ENCODE data around the gene VWA3B. TPM values are rescaled to one million over a fixed set of nuclear protein-coding genes. Genes with fewer than 3 reads are reported as not detected.

Gene VWA3B
- total RNA-seq, 1 experiment from 2014 or later: not detected

DNA sequence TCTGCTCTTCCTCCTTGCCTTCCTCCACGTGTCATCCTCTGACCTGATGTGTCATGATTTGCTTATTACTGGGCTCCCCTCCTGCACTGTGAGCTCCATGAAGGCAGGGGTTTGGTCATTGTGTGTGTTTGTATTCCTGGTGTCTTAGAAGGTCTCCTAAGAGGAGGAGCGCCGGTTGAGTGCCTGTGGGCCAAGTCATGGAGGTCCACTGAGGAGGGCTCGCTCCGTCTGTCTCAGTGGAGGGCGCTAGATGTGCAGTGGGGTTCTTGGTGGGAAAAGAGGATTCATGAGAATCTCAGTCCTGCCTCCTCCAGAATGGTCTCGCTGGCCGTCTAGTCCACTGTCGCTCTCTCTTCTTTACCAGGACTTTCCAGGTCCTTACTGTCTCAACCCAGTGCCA is 100.2 kb downstream of the VWA3B start:
- Mint-ChIP-seq H3K9me3 (ENCODE audit: low read depth, unreplicated experiment) (no peaks in the 10 kb centered on the region), H3K27me3 (ENCODE audit: unreplicated experiment) (no peaks in the 10 kb centered on the region), H3K27ac (ENCODE audit: unreplicated experiment) (no peak overlapping the region), H3K4me1 (ENCODE audit: low read depth, unreplicated experiment) (no peaks in the 10 kb centered on the region), H3K4me3 (ENCODE audit: low read depth, unreplicated experiment) (no peak overlapping the region), H3K36me3 (ENCODE audit: insufficient read depth, unreplicated experiment) (no peaks in the 10 kb centered on the region)
- TF ChIP-seq, protein P1, sequence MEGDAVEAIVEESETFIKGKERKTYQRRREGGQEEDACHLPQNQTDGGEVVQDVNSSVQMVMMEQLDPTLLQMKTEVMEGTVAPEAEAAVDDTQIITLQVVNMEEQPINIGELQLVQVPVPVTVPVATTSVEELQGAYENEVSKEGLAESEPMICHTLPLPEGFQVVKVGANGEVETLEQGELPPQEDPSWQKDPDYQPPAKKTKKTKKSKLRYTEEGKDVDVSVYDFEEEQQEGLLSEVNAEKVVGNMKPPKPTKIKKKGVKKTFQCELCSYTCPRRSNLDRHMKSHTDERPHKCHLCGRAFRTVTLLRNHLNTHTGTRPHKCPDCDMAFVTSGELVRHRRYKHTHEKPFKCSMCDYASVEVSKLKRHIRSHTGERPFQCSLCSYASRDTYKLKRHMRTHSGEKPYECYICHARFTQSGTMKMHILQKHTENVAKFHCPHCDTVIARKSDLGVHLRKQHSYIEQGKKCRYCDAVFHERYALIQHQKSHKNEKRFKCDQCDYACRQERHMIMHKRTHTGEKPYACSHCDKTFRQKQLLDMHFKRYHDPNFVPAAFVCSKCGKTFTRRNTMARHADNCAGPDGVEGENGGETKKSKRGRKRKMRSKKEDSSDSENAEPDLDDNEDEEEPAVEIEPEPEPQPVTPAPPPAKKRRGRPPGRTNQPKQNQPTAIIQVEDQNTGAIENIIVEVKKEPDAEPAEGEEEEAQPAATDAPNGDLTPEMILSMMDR (IDR thresholded peaks at IDR 0.05; ENCODE audit: unreplicated experiment): no peak
- intact Hi-C loops (cut with micrococcal nuclease; ENCODE audit: unreplicated experiment): loop anchor here (5.0 to 10.0 kb wide), 2 partner anchors 198 to 485 kb away; no protein-coding TSS in a partner anchor
- CTCF ChIA-PET: no interaction called here
- no TSS peak for BruUV-seq (replicated peaks)
- DNase-seq: no peak

DNA sequence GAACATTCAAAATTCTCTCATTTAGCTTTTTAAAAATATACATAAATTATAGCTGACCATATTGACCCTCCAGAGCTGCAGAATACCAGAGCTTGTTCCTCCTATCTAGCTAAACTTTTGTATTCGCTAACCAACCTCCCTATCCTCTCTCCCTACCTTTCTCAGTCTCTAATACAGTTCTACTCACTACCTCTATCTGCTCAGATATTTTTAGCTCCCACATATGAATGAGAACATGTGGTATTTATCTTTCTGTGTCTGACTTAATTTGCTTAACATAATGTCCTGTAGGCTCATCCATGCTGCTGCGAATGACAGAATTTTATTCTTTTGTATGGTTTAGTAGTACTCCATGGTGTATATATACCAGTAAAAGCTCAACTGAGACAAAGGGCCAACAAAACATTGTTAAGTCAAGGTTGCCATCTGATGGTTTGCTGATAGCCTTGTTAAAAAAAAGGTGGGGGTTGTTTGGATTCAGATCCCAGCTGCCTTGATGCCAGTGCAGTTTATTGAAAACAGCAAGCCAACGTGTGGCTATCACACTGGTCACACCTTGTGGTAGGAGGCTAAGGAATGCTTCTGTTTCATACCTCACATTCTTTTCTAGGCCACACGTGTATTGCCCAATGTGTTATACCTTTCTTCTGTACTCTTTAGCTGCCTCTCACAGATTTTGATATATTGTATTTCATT is 101.5 kb downstream of the VWA3B start:
- TF ChIP-seq, protein P1 (IDR thresholded peaks at IDR 0.05; ENCODE audit: unreplicated experiment): no peak
- H3K36me3 Mint-ChIP-seq (ENCODE audit: insufficient read depth, unreplicated experiment): no peaks in the 10 kb centered on the region
- intact Hi-C loops (cut with micrococcal nuclease; ENCODE audit: unreplicated experiment): loop anchor here (2.0 to 10.0 kb wide), 3 partner anchors 196 to 486 kb away; no protein-coding TSS in a partner anchor
- no peaks in the 10 kb centered on the region for H3K9me3 Mint-ChIP-seq (ENCODE audit: low read depth, unreplicated experiment)
- no peak overlapping the region for H3K4me3 Mint-ChIP-seq (ENCODE audit: low read depth, unreplicated experiment)
- H3K27ac Mint-ChIP-seq (ENCODE audit: unreplicated experiment): no peak overlapping the region
- H3K27me3 Mint-ChIP-seq (ENCODE audit: unreplicated experiment): no peaks in the 10 kb centered on the region
- CTCF ChIA-PET: interaction anchor here (1.0 to 1.5 kb wide), 7 partner anchors 24 to 489 kb away, joined by 3 to 9 read pairs (median 4); no protein-coding TSS in a partner anchor
- no peaks in the 10 kb centered on the region for H3K4me1 Mint-ChIP-seq (ENCODE audit: low read depth, unreplicated experiment)
- DNase-seq: peak; percentile 39
- BruUV-seq (replicated peaks): no TSS peak

DNA sequence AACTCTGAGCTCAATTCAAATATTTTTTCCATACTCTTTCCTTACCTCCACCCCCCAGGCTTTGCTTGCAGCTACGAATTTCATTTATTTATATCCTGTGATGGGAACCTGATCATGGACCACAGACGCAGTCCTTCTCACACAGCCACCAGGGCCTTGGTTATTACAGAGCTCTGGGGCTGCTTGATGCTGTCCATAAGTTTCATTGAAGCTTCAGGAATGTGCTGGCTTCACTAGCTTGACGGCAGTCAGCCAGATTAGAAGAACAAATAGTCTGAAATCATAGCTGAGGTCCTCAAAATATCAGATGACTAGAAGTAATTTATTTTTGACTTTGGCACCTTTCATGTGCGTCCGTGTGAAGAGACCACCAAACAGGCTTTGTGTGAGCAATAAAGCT is 104.9 kb downstream of the VWA3B start:
- intact Hi-C loops (cut with micrococcal nuclease; ENCODE audit: unreplicated experiment): no loop called here
- BruUV-seq (replicated peaks): no TSS peak
- TF ChIP-seq, protein P1 (IDR thresholded peaks at IDR 0.05; ENCODE audit: unreplicated experiment): no peak
- Mint-ChIP-seq H3K4me3 (ENCODE audit: low read depth, unreplicated experiment) (no peak overlapping the region), H3K4me1 (ENCODE audit: low read depth, unreplicated experiment) (no peaks in the 10 kb centered on the region), H3K9me3 (ENCODE audit: low read depth, unreplicated experiment) (no peaks in the 10 kb centered on the region), H3K27me3 (ENCODE audit: unreplicated experiment) (peaks cover 16% of the 10 kb centered on the region), H3K36me3 (ENCODE audit: insufficient read depth, unreplicated experiment) (no peaks in the 10 kb centered on the region), H3K27ac (ENCODE audit: unreplicated experiment) (no peak overlapping the region)
- CTCF ChIA-PET: no interaction called here
- no peak for DNase-seq

DNA sequence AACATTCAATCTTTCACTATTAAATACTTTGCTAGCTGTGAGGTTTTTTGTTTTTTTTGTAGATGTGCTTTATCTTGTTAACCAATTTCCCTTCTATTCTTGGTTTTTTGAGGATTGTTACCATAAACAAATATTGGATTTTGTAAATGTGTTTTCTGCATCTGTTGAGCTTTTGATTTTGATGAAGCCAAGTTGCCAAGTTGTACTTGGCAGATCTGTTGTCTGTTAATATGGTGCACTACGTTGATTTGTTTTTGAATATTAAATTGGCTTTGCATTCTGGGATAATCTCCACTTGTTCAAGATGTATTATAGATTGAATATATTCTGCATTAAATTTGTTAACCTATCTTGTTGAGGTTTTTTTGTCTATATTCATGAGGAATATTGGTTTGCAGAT is 114.6 kb downstream of the VWA3B start:
- Mint-ChIP-seq H3K9me3 (ENCODE audit: low read depth, unreplicated experiment) (no peaks in the 10 kb centered on the region), H3K27ac (ENCODE audit: unreplicated experiment) (no peak overlapping the region), H3K4me3 (ENCODE audit: low read depth, unreplicated experiment) (no peak overlapping the region), H3K27me3 (ENCODE audit: unreplicated experiment) (peaks cover 14% of the 10 kb centered on the region), H3K36me3 (ENCODE audit: insufficient read depth, unreplicated experiment) (no peaks in the 10 kb centered on the region), H3K4me1 (ENCODE audit: low read depth, unreplicated experiment) (no peaks in the 10 kb centered on the region)
- CTCF ChIA-PET: no interaction called here
- intact Hi-C loops (cut with micrococcal nuclease; ENCODE audit: unreplicated experiment): no loop called here
- no peak for DNase-seq
- BruUV-seq (replicated peaks): no TSS peak
- TF ChIP-seq, protein P1 (IDR thresholded peaks at IDR 0.05; ENCODE audit: unreplicated experiment): no peak
